ENCODE data around the gene SATB1. TPM values are rescaled to one million over a fixed set of nuclear protein-coding genes. Genes with fewer than 3 reads are reported as not detected.
A peak's percentile ranks its signal among the peaks of the same experiment; 100 is the strongest.

The SATB1 gene
- total RNA-seq, 1 experiment from 2014 or later = 28.7 TPM

GRCh38 chr3:18389108-18389733 lies 35.9 kb downstream of the SATB1 start:
- H4K20me1 ChIP-seq (ENCODE audit: insufficient read depth) = no peaks in the 10 kb centered on the region
- H3K36me3 ChIP-seq (ENCODE audit: low read depth) = no peaks in the 10 kb centered on the region
- H3K79me2 ChIP-seq (ENCODE audit: low read depth) = no peaks in the 10 kb centered on the region
- BruUV-seq (replicated peaks) = no TSS peak
- no peaks in the 10 kb centered on the region for H3K9me2 ChIP-seq (ENCODE audit: insufficient read depth)
- no peak overlapping the region for H3K4me2 ChIP-seq
- no peak overlapping the region for H2AFZ ChIP-seq
- H3F3A ChIP-seq (ENCODE audit: insufficient read depth, low read depth) = no peaks in the 10 kb centered on the region
- CTCF ChIA-PET = interaction anchor here (0.6 to 0.7 kb wide), 9 partner anchors 21 to 1815 kb away, joined by 3 to 9 read pairs (median 4); no protein-coding TSS in a partner anchor
- no peaks in the 10 kb centered on the region for H3K27me3 ChIP-seq (ENCODE audit: insufficient read depth, low read depth)
- TF ChIP-seq, protein P1, sequence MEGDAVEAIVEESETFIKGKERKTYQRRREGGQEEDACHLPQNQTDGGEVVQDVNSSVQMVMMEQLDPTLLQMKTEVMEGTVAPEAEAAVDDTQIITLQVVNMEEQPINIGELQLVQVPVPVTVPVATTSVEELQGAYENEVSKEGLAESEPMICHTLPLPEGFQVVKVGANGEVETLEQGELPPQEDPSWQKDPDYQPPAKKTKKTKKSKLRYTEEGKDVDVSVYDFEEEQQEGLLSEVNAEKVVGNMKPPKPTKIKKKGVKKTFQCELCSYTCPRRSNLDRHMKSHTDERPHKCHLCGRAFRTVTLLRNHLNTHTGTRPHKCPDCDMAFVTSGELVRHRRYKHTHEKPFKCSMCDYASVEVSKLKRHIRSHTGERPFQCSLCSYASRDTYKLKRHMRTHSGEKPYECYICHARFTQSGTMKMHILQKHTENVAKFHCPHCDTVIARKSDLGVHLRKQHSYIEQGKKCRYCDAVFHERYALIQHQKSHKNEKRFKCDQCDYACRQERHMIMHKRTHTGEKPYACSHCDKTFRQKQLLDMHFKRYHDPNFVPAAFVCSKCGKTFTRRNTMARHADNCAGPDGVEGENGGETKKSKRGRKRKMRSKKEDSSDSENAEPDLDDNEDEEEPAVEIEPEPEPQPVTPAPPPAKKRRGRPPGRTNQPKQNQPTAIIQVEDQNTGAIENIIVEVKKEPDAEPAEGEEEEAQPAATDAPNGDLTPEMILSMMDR (conservative IDR thresholded peaks at IDR 0.05) = peak; percentile 83
- TF ChIP-seq EZH2 (IDR thresholded peaks at IDR 0.05; ENCODE audit: low read depth) = no peak
- no peak overlapping the region for H3K27ac ChIP-seq
- intact Hi-C loops (cut with micrococcal nuclease; ENCODE audit: unreplicated experiment) = loop anchor here (1.0 to 10.0 kb wide), 4 partner anchors 94 to 957 kb away; partner anchors contain the start of gene TBC1D5
- POLR2A ChIA-PET (ENCODE audit: unreplicated experiment) = no interaction called here
- no peaks in the 10 kb centered on the region for H3K9me3 ChIP-seq (ENCODE audit: insufficient read depth, low read depth)
- H3K4me3 ChIP-seq = no peak overlapping the region
- H3K4me1 ChIP-seq (replicated peaks; ENCODE audit: insufficient read depth) = no peaks in the 10 kb centered on the region
- peak in 1 of 2 experiments; percentile 7 for DNase-seq

GRCh38 chr3:18386274-18386890 lies 38.8 kb downstream of the SATB1 start:
- POLR2A ChIA-PET (ENCODE audit: unreplicated experiment) = interaction anchor here (0.5 kb wide), 1 partner anchor 93 kb away, joined by 3 read pairs; no protein-coding TSS in a partner anchor
- H3K79me2 ChIP-seq (ENCODE audit: low read depth) = no peaks in the 10 kb centered on the region
- no peaks in the 10 kb centered on the region; the same call in 1 of the 2 replicates for H3K36me3 ChIP-seq (ENCODE audit: low read depth)
- H3K9me3 ChIP-seq (ENCODE audit: insufficient read depth, low read depth) = no peaks in the 10 kb centered on the region
- intact Hi-C loops (cut with micrococcal nuclease; ENCODE audit: unreplicated experiment) = loop anchor here (5.0 to 10.0 kb wide), 2 partner anchors 642 to 954 kb away; partner anchors contain the start of gene TBC1D5
- H3K27me3 ChIP-seq (ENCODE audit: insufficient read depth, low read depth) = no peaks in the 10 kb centered on the region
- H3K4me2 ChIP-seq = no peak overlapping the region
- H3F3A ChIP-seq (ENCODE audit: insufficient read depth, low read depth) = no peaks in the 10 kb centered on the region
- no peaks in the 10 kb centered on the region for H3K9me2 ChIP-seq (ENCODE audit: insufficient read depth)
- H3K4me3 ChIP-seq = no peak overlapping the region
- H4K20me1 ChIP-seq (ENCODE audit: insufficient read depth) = no peaks in the 10 kb centered on the region
- no peak overlapping the region for H2AFZ ChIP-seq
- no peak overlapping the region for H3K27ac ChIP-seq
- H3K4me1 ChIP-seq (replicated peaks; ENCODE audit: insufficient read depth) = no peaks in the 10 kb centered on the region
- no peak for TF ChIP-seq EZH2 (IDR thresholded peaks at IDR 0.05; ENCODE audit: low read depth)
- TF ChIP-seq, protein P1 (conservative IDR thresholded peaks at IDR 0.05) = no peak
- CTCF ChIA-PET = no interaction called here
- no peak for DNase-seq
- BruUV-seq (replicated peaks) = no TSS peak

GRCh38 chr3:18385706-18386105 lies 39.4 kb downstream of the SATB1 start:
- H3K9me3 ChIP-seq (ENCODE audit: insufficient read depth, low read depth) = no peaks in the 10 kb centered on the region
- no peaks in the 10 kb centered on the region for H3K79me2 ChIP-seq (ENCODE audit: low read depth)
- no peak overlapping the region for H3K27ac ChIP-seq
- H3F3A ChIP-seq (ENCODE audit: insufficient read depth, low read depth) = no peaks in the 10 kb centered on the region
- no peak overlapping the region for H3K4me2 ChIP-seq
- no peak overlapping the region for H3K4me3 ChIP-seq
- TF ChIP-seq, protein P1 (conservative IDR thresholded peaks at IDR 0.05) = no peak
- no peak for TF ChIP-seq EZH2 (IDR thresholded peaks at IDR 0.05; ENCODE audit: low read depth)
- intact Hi-C loops (cut with micrococcal nuclease; ENCODE audit: unreplicated experiment) = loop anchor here (5.0 to 10.0 kb wide), 2 partner anchors 641 to 953 kb away; partner anchors contain the start of gene TBC1D5
- H3K9me2 ChIP-seq (ENCODE audit: insufficient read depth) = no peaks in the 10 kb centered on the region
- H4K20me1 ChIP-seq (ENCODE audit: insufficient read depth) = no peaks in the 10 kb centered on the region
- ChIA-PET POLR2A (ENCODE audit: unreplicated experiment) (interaction anchor here (0.7 kb wide), 1 partner anchor 36 kb away, joined by 12 read pairs; no protein-coding TSS in a partner anchor), CTCF (no interaction called here)
- DNase-seq = no peak
- H2AFZ ChIP-seq = no peak overlapping the region
- no TSS peak for BruUV-seq (replicated peaks)
- no peaks in the 10 kb centered on the region; the same call in 1 of the 2 replicates for H3K36me3 ChIP-seq (ENCODE audit: low read depth)
- H3K27me3 ChIP-seq (ENCODE audit: insufficient read depth, low read depth) = no peaks in the 10 kb centered on the region
- no peaks in the 10 kb centered on the region for H3K4me1 ChIP-seq (replicated peaks; ENCODE audit: insufficient read depth)

All from PC-9 (cell line).